ENCODE measurements around the gene PDCL2.

The PDCL2 gene

GRCh38 chr4:55538531-55538930 is 53.5 kb downstream of the PDCL2 start:
- DNase-seq (ENCODE audit: low spot score), result no peak

- no peak for DNase-seq (ENCODE audit: low spot score)
Observed at GRCh38 chr4:55534306-55534705, 57.7 kb downstream of the PDCL2 start.

GRCh38 chr4:55530691-55531090 is 61.4 kb downstream of the PDCL2 start:
- no peak for DNase-seq (ENCODE audit: low spot score)

DNA sequence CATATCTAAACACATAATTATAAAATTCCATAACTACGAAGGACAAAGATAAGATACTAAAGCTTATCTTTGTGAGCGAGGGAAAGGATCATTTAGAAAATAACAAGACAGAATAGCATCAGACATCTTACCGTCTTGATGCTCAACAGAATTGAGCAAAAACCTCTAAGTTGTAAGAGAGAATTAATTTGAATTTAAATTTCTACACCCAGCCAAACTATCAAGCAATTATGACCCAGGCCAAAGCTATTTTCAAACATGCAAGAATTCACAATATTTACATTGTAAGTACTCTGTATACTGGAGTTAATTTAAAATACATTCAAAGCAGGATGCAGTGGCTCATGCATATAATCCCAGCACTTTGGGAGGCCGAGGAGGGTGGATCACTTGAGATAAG is 61.9 kb downstream of the PDCL2 start:
- no peak for DNase-seq (ENCODE audit: low spot score)

- DNase-seq (ENCODE audit: low spot score), result no peak
Observed at GRCh38 chr4:55528491-55528890, 63.6 kb downstream of the PDCL2 start.

DNA sequence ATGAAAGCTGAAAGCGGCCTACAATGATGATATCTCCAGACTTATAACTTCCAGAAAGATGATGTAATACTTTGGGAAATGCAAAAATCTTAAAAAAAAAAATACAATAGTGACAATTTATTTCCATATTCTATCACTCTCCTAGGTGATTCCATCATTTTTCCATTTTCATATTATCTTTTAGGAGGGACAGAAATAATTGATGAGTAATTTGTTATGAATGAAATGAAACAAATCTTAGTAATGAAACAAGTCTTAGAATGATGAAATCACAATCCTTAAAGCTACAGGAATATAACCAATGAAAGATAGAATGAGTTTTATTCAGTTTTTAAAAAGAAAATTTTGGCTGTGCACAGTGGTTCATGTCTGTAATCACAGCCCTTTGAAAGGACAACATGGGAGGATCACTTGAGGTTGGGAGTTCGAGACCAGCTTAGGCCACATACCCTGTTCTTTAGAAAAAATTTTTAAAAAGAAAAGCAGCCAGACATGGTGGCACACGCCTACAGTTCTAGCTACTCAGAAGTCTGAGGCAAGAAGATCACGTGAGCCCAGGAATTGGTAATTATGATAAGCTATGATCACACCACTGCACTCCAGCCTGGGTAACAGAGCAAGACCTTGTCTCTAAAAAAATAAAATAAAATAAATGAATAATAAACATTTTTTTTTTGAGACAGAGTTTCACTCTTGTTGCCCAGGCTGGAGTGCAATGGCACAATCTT is 67.0 kb downstream of the PDCL2 start:
- DNase-seq (ENCODE audit: low spot score), result no peak

DNA sequence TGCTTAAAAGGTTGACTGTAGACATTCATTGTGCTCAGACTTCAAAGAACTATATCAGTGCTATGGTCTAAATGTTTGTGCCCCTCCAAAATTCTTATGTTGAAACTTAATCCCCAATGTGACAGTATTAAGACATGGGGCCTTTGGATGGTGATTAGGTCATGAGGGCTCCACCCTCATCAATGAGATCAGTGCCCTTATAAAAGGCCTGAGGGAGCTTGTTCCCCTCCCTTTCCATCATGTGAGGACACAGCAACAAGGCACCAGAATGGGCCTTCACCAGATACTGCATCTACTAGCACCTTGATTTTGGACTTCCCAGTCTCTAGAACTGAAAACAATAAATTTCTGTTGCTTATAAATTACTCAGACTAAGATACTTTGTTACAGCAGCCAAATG is 73.6 kb downstream of the PDCL2 start:
- DNase-seq (ENCODE audit: low spot score), result no peak

DNA sequence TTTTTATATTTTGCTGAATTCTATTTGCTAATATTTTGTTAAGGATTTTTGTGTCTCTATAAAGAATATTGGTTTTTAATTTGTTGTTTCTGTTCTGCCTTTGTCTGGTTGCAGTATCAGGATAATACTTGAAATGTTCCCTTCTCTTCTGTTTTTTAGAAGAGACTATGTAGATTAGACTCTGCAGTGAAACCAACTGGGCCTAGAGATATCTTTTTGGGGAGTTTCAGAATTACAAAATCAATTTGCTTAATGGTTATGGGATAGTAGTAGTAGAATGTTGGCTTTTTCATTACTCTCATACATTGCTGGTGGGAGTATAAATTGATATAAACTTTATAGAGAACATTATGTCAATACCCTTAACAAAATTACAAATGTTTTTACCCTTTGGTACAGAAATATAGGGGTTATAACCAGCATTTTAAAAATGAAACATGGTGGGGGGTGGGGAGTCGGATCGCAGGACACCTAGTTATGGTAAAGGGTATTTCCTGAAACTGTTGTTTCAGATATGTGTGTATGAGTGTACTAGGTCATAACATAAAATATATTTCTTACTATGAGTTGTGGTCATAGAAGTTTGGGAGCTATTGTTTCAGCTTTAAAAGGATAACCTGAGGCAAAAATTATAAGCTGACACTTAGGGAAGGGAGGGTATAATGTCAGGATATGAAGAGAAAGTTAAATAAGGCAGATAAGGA is 74.4 kb downstream of the PDCL2 start:
- DNase-seq (ENCODE audit: low spot score), result no peak

DNA sequence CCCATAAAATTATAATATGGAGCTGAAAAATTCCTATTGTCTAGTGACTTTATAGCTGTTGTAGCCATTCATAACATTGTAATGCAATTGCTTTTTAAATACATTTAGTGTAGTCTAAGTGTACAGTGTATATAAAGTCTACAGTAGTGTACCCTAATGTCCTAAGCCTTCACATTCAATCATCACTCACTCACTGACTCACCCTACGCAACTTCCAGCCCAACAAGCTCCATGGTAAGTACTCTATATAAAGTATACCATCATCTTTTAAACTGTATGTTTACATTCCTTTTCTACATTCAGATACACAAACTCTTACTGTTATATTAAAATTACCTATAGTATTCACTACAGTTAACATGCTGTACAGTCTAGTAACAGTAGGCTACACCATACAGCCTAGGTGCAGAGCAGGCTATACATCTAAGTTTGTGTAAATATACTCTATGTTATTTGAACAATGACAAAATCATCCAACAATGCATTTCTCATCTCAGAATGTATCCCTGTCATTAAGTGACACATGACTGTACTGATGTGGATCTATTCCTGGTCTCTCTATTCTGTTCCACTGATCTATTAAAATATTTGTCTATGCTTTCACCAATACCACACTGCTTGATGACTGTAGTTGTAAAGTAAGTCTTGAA is 79.0 kb downstream of the PDCL2 start:
- no peak for DNase-seq (ENCODE audit: low spot score)

GRCh38 chr4:55512077-55512476 is 80.0 kb downstream of the PDCL2 start:
- no peak for DNase-seq (ENCODE audit: low spot score)

DNA sequence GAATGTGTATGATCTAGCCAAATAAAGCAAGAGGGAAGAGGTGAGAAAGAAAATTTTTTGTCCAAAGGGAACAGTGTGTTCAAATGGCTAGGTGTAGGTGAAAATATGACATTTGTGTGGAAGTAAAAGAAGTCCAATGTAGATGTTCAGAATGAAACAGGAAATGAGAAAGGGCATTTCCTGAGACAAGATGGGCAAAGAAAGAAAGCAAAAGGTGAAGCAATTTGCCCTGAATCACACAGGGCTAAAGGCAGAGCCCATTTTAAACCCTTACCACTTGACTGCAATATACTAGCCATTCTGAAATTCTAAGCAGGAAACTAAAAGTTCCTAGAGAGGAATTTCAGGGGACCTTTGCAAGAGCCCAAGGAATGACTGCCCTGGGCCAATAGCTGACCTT is 81.4 kb downstream of the PDCL2 start:
- DNase-seq (ENCODE audit: low spot score), result no peak

- no peak for DNase-seq (ENCODE audit: low spot score)
Observed at GRCh38 chr4:55509266-55509665, 82.8 kb downstream of the PDCL2 start.

DNA sequence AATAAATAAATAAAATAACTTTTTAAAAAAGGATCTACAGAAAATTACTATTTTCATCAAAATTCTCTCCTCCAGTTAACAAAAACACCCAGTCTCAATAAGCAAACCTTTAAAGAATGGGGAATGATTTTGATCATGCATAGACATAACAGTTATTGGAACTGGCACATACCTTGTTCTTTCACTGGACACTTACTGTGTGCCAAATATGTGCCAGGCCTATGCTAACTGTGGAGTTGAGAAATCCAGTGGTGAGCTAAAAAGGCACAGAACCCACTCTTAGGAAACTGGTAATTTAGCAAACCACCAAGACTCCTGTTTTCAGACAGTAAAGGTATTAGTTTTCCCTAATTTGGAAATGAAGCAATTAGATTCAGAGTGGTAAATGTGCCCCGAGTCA is 84.4 kb downstream of the PDCL2 start:
- no peak for DNase-seq (ENCODE audit: low spot score)

Data from hematopoietic multipotent progenitor cell treated with erythropoietin and hydrocortisone succinate and interleukin-3 and kit ligand, for 17 days (in vitro differentiated cells).